Measurements from ENCODE around the gene ACAP3. TPM values are rescaled to one million over a fixed set of nuclear protein-coding genes. Genes with fewer than 3 reads are reported as not detected.

Gene ACAP3
- total and polyA plus RNA-seq, 4 donors, result 58.7 to 265 (median 146) TPM

DNA sequence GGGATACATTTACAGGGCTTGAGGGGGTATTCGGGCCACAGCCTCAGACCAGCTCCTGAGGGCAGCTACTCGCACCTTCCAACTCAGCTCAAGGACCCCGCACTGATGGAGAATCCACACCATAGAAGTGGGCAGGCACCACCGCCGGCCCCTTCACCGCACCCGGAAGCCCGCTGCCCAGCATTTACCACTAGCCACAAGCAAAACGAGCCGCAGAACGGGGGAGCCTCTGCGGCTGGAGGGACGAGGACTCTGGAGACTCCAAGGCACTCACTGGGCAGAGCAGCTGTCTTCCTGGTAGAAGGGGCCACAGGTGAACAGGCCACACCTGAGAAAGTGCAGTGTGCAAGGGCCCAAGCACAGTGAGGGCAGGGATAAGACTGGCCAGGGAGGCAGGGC is 39.4 kb downstream of the ACAP3 start:
- Histone ChIP-seq H3K4me3 (ENCODE audit: low read depth, low read length) (no peak overlapping the region), H3K9me3 (ENCODE audit: control insufficient read depth, insufficient read depth, low read length) (no peaks in the 10 kb centered on the region), H3K36me3 (ENCODE audit: control insufficient read depth, insufficient read depth, low read length) (peaks cover 83% of the 10 kb centered on the region), H3K27me3 (ENCODE audit: control insufficient read depth, insufficient read depth, low read length) (no peaks in the 10 kb centered on the region), H3K4me1 (ENCODE audit: control insufficient read depth, insufficient read depth, low read length) (peaks cover 29% of the 10 kb centered on the region), H3K27ac (ENCODE audit: low read depth, low read length) (no peak overlapping the region)
- WGBS (ENCODE audit: insufficient coverage), result 95% methylated on average over 11 of the region's 13 CpGs
- no peak for DNase-seq (ENCODE audit: low read depth in 4 of 6, low spot score in 6 of 6)

DNA sequence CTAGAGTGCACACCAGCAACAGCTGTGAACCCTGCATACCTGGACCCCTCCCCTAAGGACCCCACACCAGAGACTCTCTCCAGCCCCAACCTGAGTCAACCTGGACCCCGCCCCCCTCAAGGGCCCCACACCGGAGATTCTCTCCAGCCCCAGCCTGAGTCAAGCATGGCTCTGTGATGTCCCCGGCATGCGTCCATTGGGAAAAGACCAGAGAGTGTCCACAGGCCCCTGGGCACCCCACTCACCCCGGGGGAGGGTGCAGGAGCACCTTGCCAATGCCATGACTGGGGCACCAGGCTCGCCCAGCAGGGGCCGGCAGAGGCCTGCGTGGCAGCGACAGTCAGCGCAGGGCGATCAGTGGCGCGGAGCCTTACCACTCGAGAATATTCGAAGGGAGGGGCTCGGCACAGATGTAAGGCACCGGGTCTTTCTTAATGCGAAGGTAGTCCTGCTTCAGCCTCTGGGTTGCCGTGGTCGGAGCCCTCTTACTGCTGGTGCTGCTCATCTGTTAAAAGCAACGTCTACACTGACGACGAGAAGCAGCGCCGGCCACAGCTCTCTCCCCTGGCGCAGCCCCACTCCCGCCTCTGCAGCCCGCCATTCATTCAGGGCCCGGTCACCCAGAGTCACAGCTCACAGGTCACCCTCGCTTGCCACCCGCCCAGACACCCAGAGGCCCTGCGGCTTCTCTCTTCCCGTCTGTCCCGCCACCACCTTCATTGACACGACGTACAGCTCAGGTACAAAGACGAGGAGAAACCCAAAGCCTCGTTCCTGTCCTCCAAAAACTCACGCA is 40.0 kb downstream of the ACAP3 start:
- H3K36me3 ChIP-seq (ENCODE audit: control insufficient read depth, insufficient read depth, low read length), result peaks cover 84% of the 10 kb centered on the region
- H3K27ac ChIP-seq (ENCODE audit: low read depth, low read length), result no peak overlapping the region
- H3K4me1 ChIP-seq (ENCODE audit: control insufficient read depth, insufficient read depth, low read length), result peaks cover 24% of the 10 kb centered on the region
- no peaks in the 10 kb centered on the region for H3K9me3 ChIP-seq (ENCODE audit: control insufficient read depth, insufficient read depth, low read length)
- H3K27me3 ChIP-seq (ENCODE audit: control insufficient read depth, insufficient read depth, low read length), result no peaks in the 10 kb centered on the region
- DNase-seq (ENCODE audit: low read depth in 4 of 6, low spot score in 6 of 6), result no peak
- H3K4me3 ChIP-seq (ENCODE audit: low read depth, low read length), result no peak overlapping the region
- WGBS (ENCODE audit: insufficient coverage), result 94% methylated on average over 39 of the region's 39 CpGs

DNA sequence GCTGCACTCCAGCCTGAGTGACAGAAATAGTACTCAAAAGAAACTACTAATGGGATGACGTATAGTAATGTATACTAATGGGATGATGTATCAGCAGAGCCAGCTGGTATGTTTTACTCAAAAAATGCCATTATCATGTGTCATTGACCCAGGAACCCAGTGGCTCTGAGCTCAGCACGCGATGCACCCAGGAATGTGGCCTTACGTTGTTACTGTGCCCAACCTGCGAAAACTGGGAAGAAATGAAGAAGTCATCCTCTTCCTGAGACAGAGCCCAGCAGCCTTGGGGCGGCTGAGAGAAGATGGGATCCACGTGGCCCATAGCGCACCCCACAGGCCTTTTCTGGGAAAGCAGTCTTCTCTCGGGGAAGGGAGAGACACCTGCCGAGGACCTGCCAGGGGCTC is 42.9 kb downstream of the ACAP3 start:
- 88% methylated on average over 5 of the region's 10 CpGs for WGBS (ENCODE audit: insufficient coverage)
- peaks cover 87% of the 10 kb centered on the region for H3K36me3 ChIP-seq (ENCODE audit: control insufficient read depth, insufficient read depth, low read length)

DNA sequence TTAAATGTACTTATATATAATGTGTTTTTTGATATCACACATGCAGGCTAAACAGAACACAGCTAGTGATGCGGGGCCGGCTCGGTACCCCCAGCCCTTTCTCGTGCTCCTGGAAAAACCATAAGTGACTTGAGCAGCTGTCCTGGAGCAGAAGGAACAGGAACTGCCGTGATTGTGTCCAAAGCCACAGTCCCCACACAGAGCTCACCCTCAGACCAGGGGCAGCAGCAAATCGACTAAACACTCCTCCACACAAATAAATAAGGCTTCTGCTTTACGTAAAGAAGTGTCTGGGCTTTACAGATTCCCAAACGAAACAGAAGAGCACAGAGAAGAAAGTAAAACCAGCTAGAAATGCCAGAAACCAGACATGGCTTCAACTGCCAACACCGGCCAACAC is 43.7 kb downstream of the ACAP3 start:
- peaks cover 7% of the 10 kb centered on the region for H3K4me1 ChIP-seq (ENCODE audit: control insufficient read depth, insufficient read depth, low read length)
- peaks cover 94% of the 10 kb centered on the region for H3K36me3 ChIP-seq (ENCODE audit: control insufficient read depth, insufficient read depth, low read length)
- no peak overlapping the region for H3K4me3 ChIP-seq (ENCODE audit: low read depth, low read length)
- no peak overlapping the region for H3K27ac ChIP-seq (ENCODE audit: low read depth, low read length)
- WGBS (ENCODE audit: insufficient coverage), result 95% methylated on average over 9 of the region's 9 CpGs
- DNase-seq (ENCODE audit: low read depth in 4 of 6, low spot score in 6 of 6), result no peak
- H3K27me3 ChIP-seq (ENCODE audit: control insufficient read depth, insufficient read depth, low read length), result no peaks in the 10 kb centered on the region
- H3K9me3 ChIP-seq (ENCODE audit: control insufficient read depth, insufficient read depth, low read length), result no peaks in the 10 kb centered on the region

More for the DNA sequence above, 42.9 kb downstream of the ACAP3 start:
- H3K4me3 ChIP-seq (ENCODE audit: low read depth, low read length), result no peak overlapping the region
- no peaks in the 10 kb centered on the region for H3K27me3 ChIP-seq (ENCODE audit: control insufficient read depth, insufficient read depth, low read length)
- no peaks in the 10 kb centered on the region for H3K9me3 ChIP-seq (ENCODE audit: control insufficient read depth, insufficient read depth, low read length)
- H3K4me1 ChIP-seq (ENCODE audit: control insufficient read depth, insufficient read depth, low read length), result peaks cover 7% of the 10 kb centered on the region
- no peak for DNase-seq (ENCODE audit: low read depth in 4 of 6, low spot score in 6 of 6)
- H3K27ac ChIP-seq (ENCODE audit: low read depth, low read length), result no peak overlapping the region

DNA sequence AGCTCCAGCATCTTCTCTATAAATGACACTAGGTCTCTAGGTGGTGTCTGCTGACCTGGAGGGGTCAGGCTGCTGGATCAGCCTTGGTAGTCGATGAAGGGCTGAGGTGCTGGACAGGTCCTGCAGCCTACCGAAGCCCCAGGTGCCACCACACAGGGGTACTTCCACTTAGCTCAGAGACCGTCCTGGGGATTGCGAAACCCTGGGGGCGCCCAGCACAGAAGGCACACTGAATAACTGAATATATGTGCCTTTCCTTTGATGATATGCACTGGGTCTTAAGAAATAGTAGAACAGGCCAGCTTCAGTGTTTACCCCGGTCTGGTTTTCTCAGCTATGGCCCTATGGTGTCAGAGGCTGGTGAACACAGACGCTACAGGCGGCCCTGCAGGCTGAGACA is 45.0 kb downstream of the ACAP3 start:
- H3K9me3 ChIP-seq (ENCODE audit: control insufficient read depth, insufficient read depth, low read length), result no peaks in the 10 kb centered on the region
- 97% methylated on average over 6 of the region's 8 CpGs for WGBS (ENCODE audit: insufficient coverage)
- no peak overlapping the region for H3K4me3 ChIP-seq (ENCODE audit: low read depth, low read length)
- H3K36me3 ChIP-seq (ENCODE audit: control insufficient read depth, insufficient read depth, low read length), result peaks cover 94% of the 10 kb centered on the region
- no peak for DNase-seq (ENCODE audit: low read depth in 4 of 6, low spot score in 6 of 6)
- H3K4me1 ChIP-seq (ENCODE audit: control insufficient read depth, insufficient read depth, low read length), result peaks cover 7% of the 10 kb centered on the region
- H3K27ac ChIP-seq (ENCODE audit: low read depth, low read length), result no peak overlapping the region
- H3K27me3 ChIP-seq (ENCODE audit: control insufficient read depth, insufficient read depth, low read length), result no peaks in the 10 kb centered on the region

DNA sequence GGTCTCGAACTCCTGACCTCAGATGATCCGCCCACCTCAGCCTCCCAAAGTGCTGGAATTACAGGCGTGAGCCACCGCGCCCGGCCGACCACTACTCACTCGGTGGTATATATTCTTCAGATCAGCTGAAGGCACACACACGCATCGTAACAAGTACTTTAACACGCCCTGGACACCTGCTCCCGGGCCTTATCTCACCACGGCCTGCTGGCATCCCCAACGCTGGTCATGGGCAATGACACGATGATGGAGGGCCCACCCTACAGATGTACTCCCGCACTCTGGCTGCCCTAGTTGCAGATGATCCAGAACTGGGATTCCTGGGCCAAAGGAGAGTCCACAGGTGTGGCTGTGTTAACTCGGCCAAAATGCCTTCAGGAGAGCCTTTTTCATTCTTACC is 45.7 kb downstream of the ACAP3 start:
- peaks cover 93% of the 10 kb centered on the region for H3K36me3 ChIP-seq (ENCODE audit: control insufficient read depth, insufficient read depth, low read length)
- H3K4me3 ChIP-seq (ENCODE audit: low read depth, low read length), result no peak overlapping the region
- WGBS (ENCODE audit: insufficient coverage), result 97% methylated on average over 17 of the region's 17 CpGs
- DNase-seq (ENCODE audit: low read depth in 4 of 6, low spot score in 6 of 6), result no peak
- H3K4me1 ChIP-seq (ENCODE audit: control insufficient read depth, insufficient read depth, low read length), result peaks cover 7% of the 10 kb centered on the region
- H3K27me3 ChIP-seq (ENCODE audit: control insufficient read depth, insufficient read depth, low read length), result no peaks in the 10 kb centered on the region
- no peaks in the 10 kb centered on the region for H3K9me3 ChIP-seq (ENCODE audit: control insufficient read depth, insufficient read depth, low read length)
- no peak overlapping the region for H3K27ac ChIP-seq (ENCODE audit: low read depth, low read length)

DNA sequence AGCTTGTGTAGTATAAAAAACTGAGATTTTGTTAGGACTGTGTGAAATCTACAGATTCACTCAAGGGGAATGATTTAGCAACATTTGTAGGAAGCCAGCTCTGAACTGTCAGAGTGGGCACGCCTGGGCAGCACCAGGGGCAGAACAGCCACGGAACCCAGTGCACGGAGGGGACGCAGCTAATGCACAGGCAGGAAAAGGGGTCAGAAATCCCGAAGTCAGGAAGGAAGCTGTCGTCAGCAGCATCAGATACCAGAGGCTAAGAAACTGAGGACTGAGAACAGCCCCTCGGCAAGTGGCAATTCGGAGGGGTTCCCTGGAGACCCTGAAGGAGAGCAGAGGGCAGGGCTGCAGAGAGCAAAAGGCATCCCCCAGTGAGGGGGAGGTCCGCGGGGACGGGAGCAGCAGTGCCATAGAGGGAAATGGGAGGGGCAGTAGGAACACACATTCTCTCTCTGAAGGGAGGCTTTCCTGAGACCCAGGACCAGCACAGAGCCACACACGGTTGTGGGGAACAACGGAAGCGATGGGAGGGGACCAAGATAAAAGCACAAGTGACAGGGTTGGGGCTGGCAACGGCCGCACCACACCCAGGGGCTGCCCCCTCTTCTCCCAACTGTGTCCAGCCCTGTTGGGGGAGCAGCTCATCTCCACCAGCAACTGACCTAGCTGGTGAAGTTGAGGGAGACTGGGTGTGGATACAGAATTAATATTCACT is 46.7 kb downstream of the ACAP3 start:
- peaks cover 7% of the 10 kb centered on the region for H3K4me1 ChIP-seq (ENCODE audit: control insufficient read depth, insufficient read depth, low read length)
- WGBS (ENCODE audit: insufficient coverage), result 87% methylated on average over 14 of the region's 16 CpGs
- H3K27ac ChIP-seq (ENCODE audit: low read depth, low read length), result no peak overlapping the region
- H3K4me3 ChIP-seq (ENCODE audit: low read depth, low read length), result no peak overlapping the region
- no peaks in the 10 kb centered on the region for H3K9me3 ChIP-seq (ENCODE audit: control insufficient read depth, insufficient read depth, low read length)
- peaks cover 96% of the 10 kb centered on the region for H3K36me3 ChIP-seq (ENCODE audit: control insufficient read depth, insufficient read depth, low read length)
- no peaks in the 10 kb centered on the region for H3K27me3 ChIP-seq (ENCODE audit: control insufficient read depth, insufficient read depth, low read length)
- DNase-seq (ENCODE audit: low read depth in 4 of 6, low spot score in 6 of 6), result no peak

DNA sequence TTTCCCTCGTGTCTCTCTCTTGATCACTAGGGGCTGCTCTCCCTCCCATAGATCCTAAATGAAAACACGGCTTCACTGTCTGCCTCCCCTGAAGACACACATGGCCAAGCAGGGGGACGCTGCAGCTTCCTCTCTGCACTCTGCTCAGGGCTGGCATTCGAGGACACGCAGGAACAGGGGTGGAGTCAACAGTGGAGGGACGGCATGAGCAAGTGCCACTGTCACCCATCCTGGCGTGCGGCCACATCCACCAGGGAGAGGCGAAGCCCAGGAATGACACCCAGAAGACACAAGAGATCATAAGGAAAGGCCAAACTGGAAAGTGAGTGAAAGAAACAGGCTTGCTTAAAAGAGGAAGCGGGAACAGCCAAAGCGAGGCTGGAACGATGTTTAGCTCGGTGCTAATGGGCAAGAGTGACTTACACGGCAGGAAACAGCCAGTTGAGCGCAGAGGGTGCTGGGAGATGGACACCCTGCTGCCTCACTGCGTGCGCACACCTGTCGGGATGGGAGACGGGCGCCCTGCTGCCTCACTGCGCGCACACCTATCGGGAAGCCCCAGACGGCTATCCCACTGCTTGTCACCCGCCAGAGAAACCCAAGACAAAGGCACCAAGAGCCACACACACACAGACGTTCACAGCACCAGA is 47.7 kb downstream of the ACAP3 start:
- H3K9me3 ChIP-seq (ENCODE audit: control insufficient read depth, insufficient read depth, low read length), result no peaks in the 10 kb centered on the region
- H3K36me3 ChIP-seq (ENCODE audit: control insufficient read depth, insufficient read depth, low read length), result peaks cover 95% of the 10 kb centered on the region
- WGBS (ENCODE audit: insufficient coverage), result 88% methylated on average over 23 of the region's 26 CpGs
- H3K4me3 ChIP-seq (ENCODE audit: low read depth, low read length), result no peak overlapping the region
- DNase-seq (ENCODE audit: low read depth in 4 of 6, low spot score in 6 of 6), result no peak
- no peak overlapping the region for H3K27ac ChIP-seq (ENCODE audit: low read depth, low read length)
- H3K27me3 ChIP-seq (ENCODE audit: control insufficient read depth, insufficient read depth, low read length), result no peaks in the 10 kb centered on the region
- H3K4me1 ChIP-seq (ENCODE audit: control insufficient read depth, insufficient read depth, low read length), result peaks cover 7% of the 10 kb centered on the region

DNA sequence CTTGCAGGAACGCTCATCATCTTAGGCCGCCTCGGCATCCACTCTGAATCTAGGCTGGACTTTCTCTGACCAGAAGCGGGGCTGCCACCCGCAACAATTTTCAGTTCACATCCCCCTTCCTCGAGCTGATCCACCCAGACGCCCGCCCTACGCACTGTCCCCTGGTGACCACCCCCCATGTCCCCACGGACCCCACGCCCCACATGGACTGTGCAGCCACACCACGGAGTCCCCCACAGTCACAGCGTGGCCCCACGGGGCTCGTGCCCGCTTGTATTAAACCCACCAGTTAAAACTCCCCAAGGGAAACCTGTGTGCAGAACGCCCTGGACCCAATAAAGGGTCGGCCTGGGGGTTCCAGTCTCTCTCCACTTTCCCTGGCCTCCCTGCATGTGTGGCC is 48.2 kb downstream of the ACAP3 start:
- WGBS (ENCODE audit: insufficient coverage), result 93% methylated on average over 10 of the region's 18 CpGs
- Histone ChIP-seq H3K36me3 (ENCODE audit: control insufficient read depth, insufficient read depth, low read length) (peaks cover 97% of the 10 kb centered on the region), H3K4me3 (ENCODE audit: low read depth, low read length) (no peak overlapping the region), H3K27ac (ENCODE audit: low read depth, low read length) (no peak overlapping the region), H3K4me1 (ENCODE audit: control insufficient read depth, insufficient read depth, low read length) (peaks cover 7% of the 10 kb centered on the region), H3K27me3 (ENCODE audit: control insufficient read depth, insufficient read depth, low read length) (no peaks in the 10 kb centered on the region), H3K9me3 (ENCODE audit: control insufficient read depth, insufficient read depth, low read length) (no peaks in the 10 kb centered on the region)
- DNase-seq (ENCODE audit: low read depth in 4 of 6, low spot score in 6 of 6), result no peak

All from spinal cord (tissue), 10 donors.